Natural killer cell (primary cell): ENCODE measurements around the gene MZF1. TPM values are rescaled to one million over a fixed set of nuclear protein-coding genes. Genes with fewer than 3 reads are reported as not detected.

Experiments used
- ATAC-seq, 3 donors: fragments of 150-1000 bp in 2 of 3; fragments of 200-7000 bp in 1 of 3; cut with Tn5 transposase; 1 replicate in 1 of 3; 2 replicates in 2 of 3; pipeline ENCODE4 v1.10.0; 2021; ENCODE audit warnings: mild to moderate bottlenecking in 2 of 3, moderate library complexity in 2 of 3
- DNase-seq, 2 donors: peaks; one replicate each; pipeline versions ENCODE4 v3.0.0 to v3.0.0-alpha.2; 2013 to 2021; ENCODE audit warnings: mixed read lengths in 1 of 2
- H3K27ac ChIP-seq: one replicate; pipeline ENCODE4 v1.5.1; 2013; ENCODE audit warnings: mild to moderate bottlenecking, low read length
- H3K27me3 ChIP-seq: one replicate; pipeline ENCODE4 v1.6.1; 2013; ENCODE audit warnings: low read length; ENCODE audit not compliant: control insufficient read depth, insufficient read depth
- H3K36me3 ChIP-seq: one replicate; pipeline ENCODE4 v1.6.1; 2013; ENCODE audit warnings: low read length; ENCODE audit not compliant: control insufficient read depth, insufficient read depth
- H3K4me1 ChIP-seq: one replicate; pipeline ENCODE4 v1.6.1; 2013; ENCODE audit warnings: low read length; ENCODE audit not compliant: control insufficient read depth, insufficient read depth
- H3K4me3 ChIP-seq: one replicate; pipeline ENCODE4 v1.5.1; 2013; ENCODE audit warnings: low read length
- H3K9me3 ChIP-seq: one replicate; pipeline ENCODE4 v1.6.1; 2013; ENCODE audit warnings: low read length; ENCODE audit not compliant: control insufficient read depth, insufficient read depth
- H3K27ac Mint-ChIP-seq, 2 donors: one replicate each; pipeline ENCODE4 v1.8.0; 2022; ENCODE audit warnings: mild to moderate bottlenecking in 2 of 2, mixed read lengths in 2 of 2, moderate library complexity in 1 of 2
- H3K27me3 Mint-ChIP-seq, 2 donors: one replicate each; pipeline ENCODE4 v1.8.0; 2022; ENCODE audit warnings: low read depth in 2 of 2, mixed read lengths in 2 of 2
- H3K36me3 Mint-ChIP-seq: one replicate; pipeline ENCODE4 v1.8.0; 2022; ENCODE audit warnings: mixed read lengths
- H3K4me1 Mint-ChIP-seq, 2 donors: one replicate each; pipeline ENCODE4 v1.8.0; 2022; ENCODE audit warnings: mixed read lengths in 2 of 2
- H3K4me3 Mint-ChIP-seq: one replicate; pipeline ENCODE4 v1.8.0; 2022; ENCODE audit warnings: mild to moderate bottlenecking, moderate library complexity, mixed read lengths
- H3K9me3 Mint-ChIP-seq, 2 donors: one replicate each; pipeline ENCODE4 v1.8.0; 2022; ENCODE audit warnings: mixed read lengths in 2 of 2
- CTCF ChIP-seq: fragments of 200-600 bp; IDR thresholded peaks from one replicate; pipeline ENCODE4 v1.8.0; 2022; ENCODE audit warnings: antibody characterized with exemption
- WGBS: methylation state at CpG from one replicate; pipeline ENCODE4 v1.1.7; 2013; ENCODE audit warnings: missing lambda C conversion rate; ENCODE audit not compliant: insufficient coverage; 5-methylcytosine and 5-hydroxymethylcytosine counted together
- intact Hi-C: fragments of 100-400 bp; cut with micrococcal nuclease; formaldehyde crosslinking; loops from one replicate; pipeline ENCODE4 v1.14.2; 2022
- total RNA-seq, 4 donors: library from RNA; stranded (reverse); fragments of 120-200 nt in 1 of 4; gene quantifications; one replicate each; pipeline versions ENCODE4 v1.2.3 to v1.2.4, GENCODE V29; 2013 to 2022

MZF1 gene
- total RNA-seq, 3 donors from 2014 or later (not counting 1 experiment from before 2014, with no cell fraction given): 24.9 to 40.1 (median 37.3) TPM

DNA sequence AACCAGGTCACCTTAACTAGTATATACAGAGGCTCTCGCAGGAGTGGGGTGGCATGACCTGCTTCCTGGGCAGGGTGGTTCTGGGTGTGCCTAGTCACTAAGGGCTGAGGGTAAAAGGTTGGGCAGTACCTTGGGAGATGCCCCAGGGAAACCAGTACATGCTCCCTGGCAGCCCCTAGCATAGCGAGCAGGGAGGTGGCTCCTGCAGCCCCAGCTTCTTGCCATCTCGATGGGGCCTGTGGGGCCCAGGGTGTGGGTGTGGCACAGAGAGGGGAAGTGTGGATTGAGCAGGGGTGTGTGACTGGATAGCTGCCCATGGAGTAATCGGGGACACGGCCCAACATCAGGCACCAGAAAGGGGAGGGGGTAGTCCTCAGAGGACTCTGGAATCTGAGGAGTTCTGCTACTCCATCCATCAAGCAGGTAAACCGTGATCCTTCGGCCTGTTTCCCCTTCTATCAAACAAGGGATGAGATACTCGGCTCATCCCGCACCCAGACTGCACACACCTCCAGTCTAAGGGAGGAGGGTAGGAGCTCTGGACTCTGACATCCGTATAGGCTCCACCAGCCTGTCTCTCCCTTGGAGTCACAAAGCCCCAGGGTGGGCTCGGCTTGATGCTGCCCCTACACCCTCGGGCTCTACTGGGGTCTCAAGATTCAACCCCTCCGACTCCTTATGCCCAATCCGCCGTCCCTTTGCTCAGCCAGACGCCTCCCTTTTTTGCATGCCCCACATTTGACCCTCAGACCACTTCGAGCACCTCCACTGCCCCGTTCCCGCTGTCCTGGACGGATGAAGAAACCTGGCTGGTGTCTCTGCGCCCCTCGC, 54.7 kb downstream of the MZF1 start:
- Mint-ChIP-seq H3K4me3 (peak overlapping the region; percentile 97), H3K27ac (peak overlapping the region; percentile 97 to 100), H3K27me3 (no peaks in the 10 kb centered on the region), H3K4me1 (peaks cover 25 to 57% of the 10 kb centered on the region in 2 donors), H3K36me3 (no peaks in the 10 kb centered on the region), H3K9me3 (no peaks in the 10 kb centered on the region)
- Histone ChIP-seq H3K27me3 (no peaks in the 10 kb centered on the region), H3K4me1 (peaks cover 48% of the 10 kb centered on the region), H3K36me3 (peaks cover 16% of the 10 kb centered on the region), H3K27ac (peak overlapping the region; percentile 98), H3K4me3 (peak overlapping the region; percentile 81), H3K9me3 (no peaks in the 10 kb centered on the region)
- ATAC-seq (no peak), DNase-seq (no peak)
- intact Hi-C loops: loop anchor here (1.0 to 2.0 kb wide), 2 partner anchors 19 to 336 kb away; partner anchors contain the start of gene ZNF274
- 7% methylated on average over 18 of the region's 22 CpGs for WGBS
- no peak for TF ChIP-seq CTCF

GRCh38 chr19:58516964-58517833, 55.9 kb downstream of the MZF1 start:
- intact Hi-C loops: no loop called here
- Histone ChIP-seq H3K27me3 (no peaks in the 10 kb centered on the region), H3K4me1 (peaks cover 52% of the 10 kb centered on the region), H3K9me3 (no peaks in the 10 kb centered on the region), H3K4me3 (no peak overlapping the region), H3K36me3 (peaks cover 16% of the 10 kb centered on the region), H3K27ac (no peak overlapping the region)
- peaks cover 25 to 59% of the 10 kb centered on the region in 2 donors for H3K4me1 Mint-ChIP-seq
- H3K27me3 Mint-ChIP-seq: no peaks in the 10 kb centered on the region
- no peaks in the 10 kb centered on the region for H3K9me3 Mint-ChIP-seq
- H3K4me3 Mint-ChIP-seq: no peak overlapping the region
- H3K27ac Mint-ChIP-seq: no peak overlapping the region
- ATAC-seq (no peak), DNase-seq (no peak)
- H3K36me3 Mint-ChIP-seq: no peaks in the 10 kb centered on the region
- TF ChIP-seq CTCF: no peak
- WGBS: 96% methylated on average over 65 of the region's 65 CpGs

GRCh38 chr19:58516246-58516836, 56.8 kb downstream of the MZF1 start:
- no peaks in the 10 kb centered on the region for H3K9me3 ChIP-seq
- no peaks in the 10 kb centered on the region for H3K36me3 Mint-ChIP-seq
- no peak overlapping the region for H3K27ac ChIP-seq
- no peak for DNase-seq
- no peak for ATAC-seq
- no peaks in the 10 kb centered on the region for H3K27me3 Mint-ChIP-seq
- no peaks in the 10 kb centered on the region for H3K9me3 Mint-ChIP-seq
- peaks cover 52% of the 10 kb centered on the region for H3K4me1 ChIP-seq
- 95% methylated on average over 25 of the region's 25 CpGs for WGBS
- intact Hi-C loops: no loop called here
- peaks cover 25 to 59% of the 10 kb centered on the region in 2 donors for H3K4me1 Mint-ChIP-seq
- no peaks in the 10 kb centered on the region for H3K27me3 ChIP-seq
- H3K36me3 ChIP-seq: peaks cover 16% of the 10 kb centered on the region
- no peak overlapping the region for H3K4me3 Mint-ChIP-seq
- peak overlapping the region in 1 of 2 donors; percentile 23 for H3K27ac Mint-ChIP-seq
- H3K4me3 ChIP-seq: no peak overlapping the region
- TF ChIP-seq CTCF: no peak
